DND-41 (cell line): ENCODE measurements around the gene LYZ.

Experiments used
- ATAC-seq: fragments of 200-7000 bp; cut with Tn5 transposase; 3 replicates; pipeline ENCODE4 v1.9.1; 2021; ENCODE audit warnings: low read depth; ENCODE audit not compliant: insufficient read depth
- DNase-seq: peaks from one replicate; pipeline ENCODE4 v3.0.0-alpha.2; 2020
- H2AFZ ChIP-seq: 2 replicates; pipeline ENCODE4 v1.6.0; 2012; ENCODE audit warnings: low read depth, low read length
- H3K27ac ChIP-seq: 2 replicates; pipeline ENCODE4 v1.5.1; 2012; ENCODE audit warnings: low read length, inconsistent platforms
- H3K27me3 ChIP-seq: fragments of 200-600 bp; sonication (generic); 2 replicates; pipeline ENCODE4 v1.6.0; 2012; ENCODE audit warnings: low read length, mild to moderate bottlenecking, inconsistent platforms; ENCODE audit not compliant: insufficient read depth, poor library complexity
- H3K36me3 ChIP-seq: 2 replicates; pipeline ENCODE4 v1.5.1; 2012; ENCODE audit warnings: low read length, inconsistent platforms; ENCODE audit not compliant: insufficient read depth
- H3K4me1 ChIP-seq: 2 replicates; pipeline ENCODE4 v1.5.1; 2012; ENCODE audit warnings: mild to moderate bottlenecking, low read length; ENCODE audit not compliant: insufficient read depth
- H3K4me2 ChIP-seq: 2 replicates; pipeline ENCODE4 v1.6.0; 2012; ENCODE audit warnings: mild to moderate bottlenecking, moderate library complexity, low read length, inconsistent platforms; ENCODE audit not compliant: insufficient read depth
- H3K4me3 ChIP-seq, 2 experiments: fragments of 200-600 bp in 1 of 2; shearing (Covaris generic) in 1 of 2; 2 replicates each; pipeline ENCODE4 v1.5.1; 2012 to 2016; ENCODE audit warnings: inconsistent platforms in 2 of 2, low read length in 2 of 2, mild to moderate bottlenecking in 2 of 2, low read depth in 1 of 2, moderate library complexity in 1 of 2
- H3K79me2 ChIP-seq: 2 replicates; pipeline ENCODE4 v1.6.0; 2012; ENCODE audit warnings: low read length, inconsistent platforms; ENCODE audit not compliant: insufficient read depth
- H3K9ac ChIP-seq: 2 replicates; pipeline ENCODE4 v1.6.0; 2012; ENCODE audit warnings: low read depth, mild to moderate bottlenecking, inconsistent platforms, low read length, moderate library complexity
- H3K9me3 ChIP-seq: 2 replicates; pipeline ENCODE4 v1.5.1; 2012; ENCODE audit warnings: low read length, moderate library complexity, mild to moderate bottlenecking, inconsistent platforms; ENCODE audit not compliant: insufficient read depth, severe bottlenecking
- H4K20me1 ChIP-seq: 2 replicates; pipeline ENCODE4 v1.6.0; 2012; ENCODE audit warnings: low read length; ENCODE audit not compliant: insufficient read depth
- EZH2 ChIP-seq: IDR thresholded peaks from 3 replicates; pipeline ENCODE4 v1.6.1; 2012; ENCODE audit warnings: borderline replicate concordance, low read depth, mild to moderate bottlenecking, moderate library complexity, low read length, inconsistent platforms; ENCODE audit not compliant: severe bottlenecking
- TF ChIP-seq, protein P1 (sequence below): IDR thresholded peaks from 2 replicates; pipeline ENCODE4 v1.5.1; 2012; ENCODE audit warnings: borderline replicate concordance, low read length, moderate library complexity, mild to moderate bottlenecking; ENCODE audit not compliant: poor library complexity, severe bottlenecking; ENCODE audit errors: extremely low read depth

LYZ gene

GRCh38 chr12:69331909-69332684, 16.1 kb upstream of the LYZ start:
- ATAC-seq (no peak), DNase-seq (no peak)
- peaks cover 16% of the 10 kb centered on the region for H3K4me1 ChIP-seq
- no peak overlapping the region for H3K27ac ChIP-seq
- no peaks in the 10 kb centered on the region for H3K79me2 ChIP-seq
- H3K27me3 ChIP-seq: peaks cover 15% of the 10 kb centered on the region
- no peaks in the 10 kb centered on the region for H3K9me3 ChIP-seq
- TF ChIP-seq, protein P1, sequence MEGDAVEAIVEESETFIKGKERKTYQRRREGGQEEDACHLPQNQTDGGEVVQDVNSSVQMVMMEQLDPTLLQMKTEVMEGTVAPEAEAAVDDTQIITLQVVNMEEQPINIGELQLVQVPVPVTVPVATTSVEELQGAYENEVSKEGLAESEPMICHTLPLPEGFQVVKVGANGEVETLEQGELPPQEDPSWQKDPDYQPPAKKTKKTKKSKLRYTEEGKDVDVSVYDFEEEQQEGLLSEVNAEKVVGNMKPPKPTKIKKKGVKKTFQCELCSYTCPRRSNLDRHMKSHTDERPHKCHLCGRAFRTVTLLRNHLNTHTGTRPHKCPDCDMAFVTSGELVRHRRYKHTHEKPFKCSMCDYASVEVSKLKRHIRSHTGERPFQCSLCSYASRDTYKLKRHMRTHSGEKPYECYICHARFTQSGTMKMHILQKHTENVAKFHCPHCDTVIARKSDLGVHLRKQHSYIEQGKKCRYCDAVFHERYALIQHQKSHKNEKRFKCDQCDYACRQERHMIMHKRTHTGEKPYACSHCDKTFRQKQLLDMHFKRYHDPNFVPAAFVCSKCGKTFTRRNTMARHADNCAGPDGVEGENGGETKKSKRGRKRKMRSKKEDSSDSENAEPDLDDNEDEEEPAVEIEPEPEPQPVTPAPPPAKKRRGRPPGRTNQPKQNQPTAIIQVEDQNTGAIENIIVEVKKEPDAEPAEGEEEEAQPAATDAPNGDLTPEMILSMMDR: no peak
- no peak for TF ChIP-seq EZH2
- no peaks in the 10 kb centered on the region for H3K36me3 ChIP-seq
- H3K4me3 ChIP-seq: no peak overlapping the region
- H3K4me2 ChIP-seq: peak overlapping the region; percentile 78; the same call in 1 of the 2 replicates
- peak overlapping the region; percentile 89; the same call in 1 of the 2 replicates for H2AFZ ChIP-seq
- no peaks in the 10 kb centered on the region for H4K20me1 ChIP-seq
- no peak overlapping the region for H3K9ac ChIP-seq

DNA sequence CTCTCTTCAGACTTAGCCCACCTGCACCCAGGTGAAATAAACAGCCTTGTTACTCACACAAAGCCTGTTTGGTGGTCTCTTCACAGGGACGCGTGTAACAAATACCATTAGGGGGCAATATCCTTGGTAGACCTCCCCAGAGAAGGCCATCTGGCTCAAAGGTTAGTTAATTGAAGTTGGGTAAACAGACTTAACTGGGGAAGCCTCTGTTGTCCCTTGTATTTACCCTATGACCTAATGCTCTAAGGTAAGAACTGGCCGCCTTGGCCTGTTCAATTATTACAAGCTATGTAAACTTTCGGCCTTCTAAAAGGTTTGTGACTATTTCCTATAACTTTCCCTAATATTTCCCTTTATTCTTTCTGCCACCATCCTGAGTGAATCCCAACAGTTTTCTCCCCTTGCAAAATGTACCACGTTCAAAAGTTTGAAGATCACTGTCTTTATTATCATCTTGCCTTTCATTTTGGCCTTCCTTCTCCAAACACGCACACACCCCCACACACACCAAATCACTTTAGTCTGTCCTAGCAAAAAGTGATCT, 15.3 kb upstream of the LYZ start:
- ATAC-seq (no peak), DNase-seq (no peak)
- H3K36me3 ChIP-seq: no peaks in the 10 kb centered on the region
- H3K79me2 ChIP-seq: no peaks in the 10 kb centered on the region
- no peak overlapping the region for H3K4me3 ChIP-seq
- H3K4me2 ChIP-seq: no peak overlapping the region
- no peak for TF ChIP-seq EZH2
- TF ChIP-seq, protein P1: no peak
- H3K9me3 ChIP-seq: no peaks in the 10 kb centered on the region
- no peak overlapping the region for H3K9ac ChIP-seq
- peaks cover 16% of the 10 kb centered on the region for H3K4me1 ChIP-seq
- no peaks in the 10 kb centered on the region for H4K20me1 ChIP-seq
- H2AFZ ChIP-seq: no peak overlapping the region
- no peak overlapping the region for H3K27ac ChIP-seq
- peaks cover 15% of the 10 kb centered on the region for H3K27me3 ChIP-seq

DNA sequence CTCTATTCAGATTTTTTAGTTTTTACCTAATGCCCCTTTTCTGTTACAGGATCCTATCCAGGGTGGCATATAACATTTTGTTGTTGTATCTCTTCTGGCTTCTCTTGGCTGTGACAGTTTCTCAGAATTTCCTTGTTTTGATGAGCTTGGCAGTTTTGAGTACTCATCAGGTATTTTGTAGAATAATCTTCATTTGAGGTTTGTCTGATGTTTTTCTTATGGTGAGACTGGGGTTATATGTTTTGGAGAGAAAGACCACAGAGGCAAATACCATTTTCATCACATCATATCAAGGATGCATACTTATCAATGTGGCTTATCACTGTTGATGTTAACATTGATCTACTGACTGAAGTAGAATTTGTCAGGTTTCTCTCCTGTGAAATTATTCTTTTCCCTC, 14.0 kb upstream of the LYZ start:
- no peak for DNase-seq
- peaks cover 16% of the 10 kb centered on the region for H3K4me1 ChIP-seq
- no peak overlapping the region for H3K27ac ChIP-seq

More for the DNA sequence above, 14.0 kb upstream of the LYZ start:
- TF ChIP-seq, protein P1: no peak
- TF ChIP-seq EZH2: no peak
- Histone ChIP-seq H3K27me3 (peaks cover 6% of the 10 kb centered on the region), H3K4me3 (no peak overlapping the region), H3K9ac (no peak overlapping the region), H3K4me2 (no peak overlapping the region), H4K20me1 (no peaks in the 10 kb centered on the region), H3K36me3 (no peaks in the 10 kb centered on the region), H3K79me2 (no peaks in the 10 kb centered on the region), H3K9me3 (no peaks in the 10 kb centered on the region), H2AFZ (no peak overlapping the region)
- ATAC-seq: no peak
